Esophagus muscularis mucosa (tissue), 4 donors: ENCODE measurements around the gene TMEM60. TPM values are rescaled to one million over a fixed set of nuclear protein-coding genes. Genes with fewer than 3 reads are reported as not detected.
A peak's percentile ranks its signal among the peaks of the same experiment; 100 is the strongest.

Experiments
- DNase-seq: peaks from one replicate; pipeline ENCODE4 v3.0.0-alpha.2; 2017; ENCODE audit errors: extremely low spot score
- H3K27ac ChIP-seq, 4 donors: fragments of 200-600 bp; sonication (generic); replicated peaks in 1 of 4; 1 replicate in 3 of 4; 2 replicates in 1 of 4; pipeline ENCODE4 v1.5.1; 2016 to 2019; ENCODE audit warnings: mild to moderate bottlenecking in 1 of 4
- H3K27me3 ChIP-seq, 4 donors: fragments of 200-600 bp; sonication (generic); one replicate each; pipeline versions ENCODE4 v1.5.1 to v1.6.0; 2016 to 2019
- H3K36me3 ChIP-seq, 4 donors: fragments of 200-600 bp; sonication (generic); one replicate each; pipeline ENCODE4 v1.5.1; 2016 to 2019
- H3K4me1 ChIP-seq, 4 donors: fragments of 200-600 bp; sonication (generic); one replicate each; pipeline ENCODE4 v1.5.1; 2016 to 2019
- H3K4me3 ChIP-seq, 4 donors: fragments of 200-600 bp; sonication (generic); 1 replicate in 2 of 4; 2 replicates in 2 of 4; pipeline ENCODE4 v1.5.1; 2016 to 2019; ENCODE audit warnings: mild to moderate bottlenecking in 4 of 4, moderate library complexity in 1 of 4
- H3K9me3 ChIP-seq, 4 donors: fragments of 200-600 bp; sonication (generic); 1 replicate in 3 of 4; 2 replicates in 1 of 4; pipeline ENCODE4 v1.5.1; 2016 to 2019
- CTCF ChIP-seq, 3 experiments: fragments of 200-600 bp in 2 of 3; fragments of 450-650 bp in 1 of 3; sonication (generic) in 2 of 3; IDR thresholded peaks; one replicate each; pipeline ENCODE4 v1.5.1; 2017 to 2019; ENCODE audit warnings: antibody characterized with exemption in 3 of 3, mild to moderate bottlenecking in 2 of 3, moderate library complexity in 1 of 3
- EP300 ChIP-seq: sonication (generic); formaldehyde crosslinking; IDR thresholded peaks from one replicate; pipeline ENCODE4 v1.6.1; 2017; ENCODE audit warnings: antibody characterized with exemption
- POLR2A ChIP-seq: fragments of 450-650 bp; IDR thresholded peaks from one replicate; pipeline ENCODE4 v1.6.1; 2017; ENCODE audit warnings: antibody characterized with exemption, moderate library complexity, mild to moderate bottlenecking, low read depth
- POLR2AphosphoS5 ChIP-seq, 2 donors: sonication (generic); formaldehyde crosslinking; IDR thresholded peaks; one replicate each; pipeline ENCODE4 v1.6.1; 2017; ENCODE audit warnings: antibody characterized with exemption in 2 of 2
- WGBS: methylation state at CpG from one replicate; pipeline ENCODE4 v1.1.5; 2018; 5-methylcytosine and 5-hydroxymethylcytosine counted together
- intact Hi-C: fragments of 100-400 bp; cut with DNase I; formaldehyde crosslinking; loops from one replicate; pipeline ENCODE4 v1.15.1; 2023
- total RNA-seq, 4 donors: library from RNA; depleted of rRNA; stranded (reverse); fragments of >200 nt; gene quantifications; one replicate each; pipeline versions ENCODE4 v1.1.0 to v1.2.1, GENCODE V29; 2016

TMEM60 gene
- total RNA-seq, 4 donors from 2014 or later: 9.6 to 15.9 (median 12.7) TPM

GRCh38 chr7:77771901-77772300 is 26.3 kb downstream of the TMEM60 start:
- no peak overlapping the region for H3K27ac ChIP-seq
- H3K4me3 ChIP-seq: no peak overlapping the region
- peaks cover 23 to 77% (median 46%) of the 10 kb centered on the region in 4 donors for H3K36me3 ChIP-seq
- DNase-seq: no peak
- H3K27me3 ChIP-seq: no peaks in the 10 kb centered on the region
- H3K4me1 ChIP-seq: no peaks in the 10 kb centered on the region
- intact Hi-C loops: no loop called here
- H3K9me3 ChIP-seq: no peaks in the 10 kb centered on the region
- TF ChIP-seq POLR2AphosphoS5 (IDR thresholded peaks at IDR 0.05) (no peak), EP300 (no peak), POLR2A (no peak), CTCF (IDR thresholded peaks at IDR 0.05) (no peak)

- no peak for TF ChIP-seq CTCF (IDR thresholded peaks at IDR 0.05)
- no peak for TF ChIP-seq POLR2A
- no peak for TF ChIP-seq POLR2AphosphoS5 (IDR thresholded peaks at IDR 0.05)
- no peak for TF ChIP-seq EP300
- Histone ChIP-seq H3K27me3 (no peaks in the 10 kb centered on the region), H3K27ac (no peak overlapping the region), H3K4me1 (peaks cover 0 to 13% (median 5%) of the 10 kb centered on the region in 4 donors), H3K9me3 (no peaks in the 10 kb centered on the region), H3K4me3 (no peak overlapping the region), H3K36me3 (peaks cover 19 to 70% (median 40%) of the 10 kb centered on the region in 4 donors)
- intact Hi-C loops: no loop called here
- WGBS: 87% methylated on average over 8 of the region's 8 CpGs
- no peak for DNase-seq
Measured at GRCh38 chr7:77770316-77770715, 27.9 kb downstream of the TMEM60 start.

GRCh38 chr7:77766801-77767605 is 31.2 kb downstream of the TMEM60 start:
- H3K9me3 ChIP-seq: no peaks in the 10 kb centered on the region
- H3K27me3 ChIP-seq: no peaks in the 10 kb centered on the region
- intact Hi-C loops: no loop called here
- peaks cover 4 to 42% (median 31%) of the 10 kb centered on the region in 4 donors for H3K4me1 ChIP-seq
- H3K27ac ChIP-seq: no peak overlapping the region
- H3K4me3 ChIP-seq: no peak overlapping the region
- WGBS: 88% methylated on average over 6 of the region's 6 CpGs
- peaks cover 0 to 43% (median 15%) of the 10 kb centered on the region in 4 donors for H3K36me3 ChIP-seq
- DNase-seq: no peak
- TF ChIP-seq POLR2AphosphoS5 (IDR thresholded peaks at IDR 0.05) (no peak), EP300 (no peak), POLR2A (no peak), CTCF (IDR thresholded peaks at IDR 0.05) (no peak)

GRCh38 chr7:77765906-77766800 is 32.1 kb downstream of the TMEM60 start:
- Histone ChIP-seq H3K27me3 (no peaks in the 10 kb centered on the region), H3K36me3 (peaks cover 0 to 42% (median 15%) of the 10 kb centered on the region in 4 donors), H3K4me3 (no peak overlapping the region), H3K9me3 (no peaks in the 10 kb centered on the region), H3K4me1 (peaks cover 4 to 46% (median 35%) of the 10 kb centered on the region in 4 donors), H3K27ac (peak overlapping the region in 1 of 4 donors; percentile 53)
- DNase-seq: no peak
- no peak for TF ChIP-seq POLR2AphosphoS5 (IDR thresholded peaks at IDR 0.05)
- TF ChIP-seq EP300: no peak
- no peak for TF ChIP-seq CTCF (IDR thresholded peaks at IDR 0.05)
- TF ChIP-seq POLR2A: no peak
- intact Hi-C loops: no loop called here
- 77% methylated on average over 4 of the region's 4 CpGs for WGBS
